IgD-negative memory B cell (primary cell): ENCODE measurements around the gene EEF2. TPM values are rescaled to one million over a fixed set of nuclear protein-coding genes. Genes with fewer than 3 reads are reported as not detected.

Experiments used
- H3K27ac Mint-ChIP-seq, 3 donors: one replicate each; pipeline ENCODE4 v1.8.0; 2020 to 2022; ENCODE audit warnings: mild to moderate bottlenecking in 3 of 3, mixed read lengths in 3 of 3, moderate library complexity in 1 of 3
- H3K27me3 Mint-ChIP-seq: one replicate; pipeline ENCODE4 v1.8.0; 2021; ENCODE audit warnings: mixed read lengths
- H3K36me3 Mint-ChIP-seq: one replicate; pipeline ENCODE4 v1.8.0; 2020; ENCODE audit warnings: mild to moderate bottlenecking, mixed read lengths
- H3K4me1 Mint-ChIP-seq, 3 donors: one replicate each; pipeline ENCODE4 v1.8.0; 2020 to 2022; ENCODE audit warnings: mixed read lengths in 3 of 3, mild to moderate bottlenecking in 1 of 3
- H3K4me3 Mint-ChIP-seq, 4 donors: one replicate each; pipeline ENCODE4 v1.8.0; 2020 to 2022; ENCODE audit warnings: mild to moderate bottlenecking in 4 of 4, mixed read lengths in 4 of 4, moderate library complexity in 3 of 4
- H3K9me3 Mint-ChIP-seq, 3 donors: one replicate each; pipeline ENCODE4 v1.8.0; 2020 to 2021; ENCODE audit warnings: mixed read lengths in 3 of 3, mild to moderate bottlenecking in 1 of 3
- polyA plus RNA-seq: library from polyadenylated mRNA; unstranded; fragments of 300-500 nt; fragmentation: Illumina TruSeq; gene quantifications from one replicate; pipeline ENCODE4 v1.2.3, GENCODE V29; 2021

Gene EEF2
- polyA plus RNA-seq, 1 donor from 2014 or later, result 1,056 TPM

GRCh38 chr19:3936506-3937442 is 48.5 kb downstream of the EEF2 start:
- H3K27ac Mint-ChIP-seq, result no peak overlapping the region
- peaks cover 14% of the 10 kb centered on the region for H3K27me3 Mint-ChIP-seq
- no peaks in the 10 kb centered on the region for H3K4me1 Mint-ChIP-seq
- no peaks in the 10 kb centered on the region for H3K9me3 Mint-ChIP-seq
- H3K4me3 Mint-ChIP-seq, result no peak overlapping the region
- H3K36me3 Mint-ChIP-seq, result no peaks in the 10 kb centered on the region

- H3K36me3 Mint-ChIP-seq, result no peaks in the 10 kb centered on the region
- H3K9me3 Mint-ChIP-seq, result no peaks in the 10 kb centered on the region
- H3K4me1 Mint-ChIP-seq, result no peaks in the 10 kb centered on the region
- peaks cover 23% of the 10 kb centered on the region for H3K27me3 Mint-ChIP-seq
- no peak within 1 kb of the TSS for H3K4me3 Mint-ChIP-seq
- H3K27ac Mint-ChIP-seq, result no peak within 1 kb of the TSS
Measured at GRCh38 chr19:3932931-3933810, 52.1 kb downstream of the EEF2 start, which contains the start of gene NMRK2. Gene NMRK2, plus strand, starts transcription at chr19:3933069. Its CDS starts 603 bp downstream, at chr19:3933672.

DNA sequence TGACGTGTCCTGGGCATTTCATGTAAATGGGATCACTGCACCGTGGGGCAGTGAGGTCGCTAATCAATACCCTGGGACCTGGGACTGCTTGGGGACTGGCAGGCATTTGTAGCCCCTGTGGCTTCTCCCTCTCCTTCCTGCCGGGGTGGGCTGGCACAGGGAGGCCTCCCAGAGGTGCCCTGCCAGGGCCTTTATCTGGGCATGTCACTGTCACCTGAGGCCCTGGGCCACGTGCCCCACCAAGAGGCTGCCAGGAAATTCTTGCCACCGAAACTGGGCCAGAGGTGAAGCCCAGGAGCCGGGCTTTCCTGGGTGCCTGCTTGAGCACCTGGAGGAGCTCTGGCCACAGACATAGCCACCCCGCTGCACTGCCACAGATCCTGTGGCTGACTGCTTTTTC is 54.2 kb downstream of the EEF2 start:
- Mint-ChIP-seq H3K4me3 (no peak overlapping the region), H3K27ac (no peak overlapping the region), H3K4me1 (no peaks in the 10 kb centered on the region), H3K9me3 (no peaks in the 10 kb centered on the region), H3K27me3 (peaks cover 23% of the 10 kb centered on the region), H3K36me3 (no peaks in the 10 kb centered on the region)

Other genes starting within 250 kb of the EEF2 start
- gene APBA3, start 223.8 kb downstream of the EEF2 start, polyA plus RNA-seq, result 36.9 TPM
- 138 TPM for gene MRPL54, start 222.8 kb downstream of the EEF2 start, polyA plus RNA-seq
- gene RAX2, start 213.2 kb downstream of the EEF2 start, polyA plus RNA-seq, result not detected
- gene MATK, start 199.1 kb downstream of the EEF2 start, polyA plus RNA-seq, result 5.9 TPM
- gene ZFR2, start 116.4 kb downstream of the EEF2 start, polyA plus RNA-seq, result 0.38 TPM
- not detected for gene ATCAY, start 104.8 kb downstream of the EEF2 start, polyA plus RNA-seq
- gene NMRK2, start 52.4 kb downstream of the EEF2 start, polyA plus RNA-seq, result not detected
- gene DAPK3, start 14.4 kb downstream of the EEF2 start, polyA plus RNA-seq, result 34.7 TPM
- 8.9 TPM for gene PIAS4, start 22.3 kb upstream of the EEF2 start, polyA plus RNA-seq
- gene ZBTB7A, start 81.4 kb upstream of the EEF2 start, polyA plus RNA-seq, result 75.7 TPM
- gene MAP2K2, start 138.7 kb upstream of the EEF2 start, polyA plus RNA-seq, result 69.1 TPM
- gene CREB3L3, start 168.2 kb upstream of the EEF2 start, polyA plus RNA-seq, result not detected
- 4.8 TPM for gene SIRT6, start 197.1 kb upstream of the EEF2 start, polyA plus RNA-seq
- not detected for gene ANKRD24, start 197.2 kb upstream of the EEF2 start, polyA plus RNA-seq
- gene EBI3, start 244.1 kb upstream of the EEF2 start, polyA plus RNA-seq, result 24.2 TPM